IPS-NIHi11 (cell line): Measurements from ENCODE around the gene GKN2.
"Not testable (repeated sequence)": the region's sequence is repeated elsewhere in the genome, so short reads cannot be mapped to it uniquely, and the experiment has no call there.

Source experiments
- DNase-seq: peaks from one replicate; pipeline ENCODE4 v3.0.0; 2012; ENCODE audit warnings: mixed read lengths, low spot score

The GKN2 gene

DNA sequence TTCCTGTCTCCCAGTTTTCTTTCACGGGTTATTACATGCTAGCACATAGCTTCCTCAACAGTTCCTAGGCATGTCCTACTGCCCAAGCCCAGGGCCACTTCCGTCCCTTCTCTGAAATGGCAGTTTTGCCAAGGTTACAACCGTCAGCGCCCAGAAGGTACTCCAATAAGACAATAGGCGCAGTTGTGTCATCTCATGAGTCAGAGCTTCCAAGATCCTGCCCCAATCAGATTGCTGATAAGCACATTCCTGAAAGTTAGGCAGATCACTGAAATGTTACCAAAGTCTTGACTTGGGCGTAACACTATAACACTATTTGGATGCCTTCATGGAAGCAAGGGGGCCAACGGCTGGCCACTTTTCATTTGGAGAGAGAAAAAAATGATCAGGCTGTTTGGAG, 34.2 kb downstream of the GKN2 start:
- DNase-seq: no peak

DNA sequence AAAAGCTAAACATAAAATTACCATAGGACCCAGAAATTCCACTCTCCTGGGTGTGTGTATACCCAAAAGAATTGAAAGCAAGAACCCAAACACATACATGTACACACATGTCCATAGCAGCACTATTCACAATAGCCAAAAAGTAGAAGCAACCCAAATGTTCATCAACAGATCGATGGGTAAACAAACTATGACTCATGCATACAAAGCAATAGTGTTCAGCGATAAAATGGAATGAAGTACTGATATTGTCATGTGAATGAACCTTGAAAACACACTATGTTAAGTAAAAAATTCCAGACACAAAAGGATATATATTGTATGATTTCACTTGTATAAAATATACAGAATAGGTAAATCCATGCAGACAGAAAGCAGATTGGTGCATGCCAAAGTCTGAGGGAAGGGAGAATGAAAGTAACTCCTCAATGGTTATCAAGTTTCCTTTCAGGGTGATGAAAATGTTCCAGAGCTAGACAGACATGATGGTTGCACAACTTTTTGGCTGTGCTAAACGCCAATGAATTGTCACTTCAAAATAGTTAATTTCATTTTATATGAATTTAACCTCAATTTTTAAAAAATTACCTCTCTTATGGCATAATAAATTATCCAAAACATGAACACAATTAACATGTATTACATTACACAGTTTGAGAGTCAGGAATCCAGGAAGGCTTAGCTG, 35.5 kb downstream of the GKN2 start:
- no peak for DNase-seq

DNA sequence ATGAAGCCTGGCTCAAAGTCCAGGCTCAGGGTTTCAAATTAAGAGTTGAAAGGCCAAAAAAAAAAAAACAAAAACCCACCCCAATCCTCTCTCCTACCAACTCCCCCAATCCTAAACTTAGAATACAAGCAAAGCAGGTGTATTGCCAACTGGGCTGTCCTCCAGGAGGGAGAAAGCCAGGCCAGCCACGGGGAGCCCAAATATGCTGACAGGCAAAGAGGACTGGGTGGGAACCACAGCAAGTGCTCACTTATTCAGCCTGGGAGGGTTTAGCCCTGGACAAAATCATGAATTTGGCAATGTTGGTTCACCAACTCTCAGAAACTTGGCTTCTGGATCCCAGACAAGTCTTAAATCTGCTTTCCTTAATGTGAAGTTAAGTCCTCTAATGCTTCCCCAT, 36.5 kb downstream of the GKN2 start:
- no peak for DNase-seq

DNA sequence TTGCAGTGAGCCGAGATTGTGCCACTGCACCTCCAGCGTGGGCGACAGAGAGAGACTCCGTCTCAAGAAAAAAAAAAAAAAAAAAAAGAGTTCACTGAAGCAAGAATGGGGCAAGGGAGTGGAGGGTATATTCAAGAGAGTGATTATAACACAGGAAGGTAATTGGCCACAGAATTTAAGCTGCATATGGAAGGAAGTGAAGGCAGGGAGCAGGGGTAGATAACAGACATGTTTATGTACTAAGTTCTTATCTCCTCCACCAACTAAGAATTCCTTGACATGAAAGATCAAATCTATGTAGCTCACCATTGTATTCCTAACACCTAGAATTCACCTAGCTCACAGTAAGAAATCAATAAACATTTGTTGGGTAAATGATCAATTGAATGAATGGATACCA, 37.3 kb downstream of the GKN2 start:
- no peak for DNase-seq

DNA sequence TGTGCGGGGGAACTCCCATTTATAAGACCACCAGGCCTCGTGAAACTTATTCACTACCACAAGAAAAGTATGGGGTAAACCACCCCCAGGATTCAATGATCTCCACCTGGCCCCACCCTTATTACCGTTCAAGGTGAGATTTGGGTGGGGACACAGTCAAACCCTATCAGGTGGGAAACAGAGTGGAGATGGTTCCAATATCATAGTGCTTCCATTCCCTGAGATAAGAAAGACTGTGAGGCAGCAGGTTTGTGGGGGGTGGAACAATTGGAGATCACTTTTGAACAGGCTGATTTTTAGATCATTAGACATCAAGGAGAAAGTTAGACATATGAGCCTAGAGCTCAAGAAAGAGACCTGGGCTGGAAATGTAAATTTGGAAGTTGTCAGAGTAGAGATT, 39.3 kb downstream of the GKN2 start:
- DNase-seq: no peak

DNA sequence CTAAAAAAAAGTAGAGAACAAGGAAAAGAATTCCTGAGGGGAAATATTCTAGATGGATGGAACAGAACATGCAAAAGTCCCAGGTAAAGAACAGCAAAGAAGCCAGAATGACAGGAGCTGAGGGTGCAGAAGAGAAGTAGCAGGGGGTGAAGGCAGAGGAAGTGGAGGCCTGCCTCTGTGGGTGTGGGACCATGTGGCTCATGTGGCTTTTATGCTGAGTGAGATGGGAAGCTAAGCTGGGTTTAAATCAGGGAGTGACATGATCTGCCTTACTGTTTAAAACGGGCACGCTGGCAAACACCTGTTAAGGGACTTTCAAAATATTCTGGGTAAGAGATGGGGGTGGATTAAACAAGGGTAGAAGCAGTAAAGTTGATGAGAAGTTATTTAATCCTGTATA, 40.0 kb downstream of the GKN2 start:
- no peak for DNase-seq

DNA sequence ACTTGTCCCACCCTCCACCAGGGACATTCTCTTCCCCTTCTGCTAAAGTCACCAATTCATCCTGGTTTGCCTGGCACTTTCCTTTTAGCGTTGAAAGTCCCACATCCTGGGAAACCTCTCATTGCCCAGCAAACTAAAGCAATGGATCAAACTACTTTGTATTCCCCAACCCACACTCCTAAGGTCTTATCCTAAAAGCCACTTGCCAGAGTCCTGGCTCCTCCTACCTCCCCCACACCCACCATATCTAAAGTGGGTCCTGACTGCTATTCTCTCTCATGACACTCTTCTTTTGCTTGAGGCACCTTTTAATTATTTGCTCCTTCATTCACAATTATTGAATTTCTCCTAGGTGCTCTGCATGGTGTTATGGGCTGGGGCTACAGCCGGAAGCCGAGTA, 40.6 kb downstream of the GKN2 start:
- no peak for DNase-seq

DNA sequence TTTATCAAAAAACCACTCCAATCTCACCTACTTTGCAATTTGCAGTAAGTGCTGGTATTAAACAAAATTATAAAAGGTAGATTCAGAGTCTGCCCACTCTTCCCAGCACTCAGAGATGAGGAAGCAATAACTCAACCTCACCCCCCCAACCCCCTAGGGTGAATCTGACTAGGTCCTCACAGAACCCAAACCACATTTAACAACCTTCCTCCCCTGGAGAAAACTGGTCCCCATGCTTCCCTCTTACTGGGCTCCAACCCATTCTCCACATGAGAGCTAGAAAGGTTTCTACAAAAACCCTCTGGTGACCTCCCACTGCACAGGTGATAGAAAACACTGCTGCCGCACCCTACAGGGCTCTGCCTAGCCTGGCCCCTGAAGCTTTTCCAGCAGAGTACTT, 41.0 kb downstream of the GKN2 start:
- no peak for DNase-seq

DNA sequence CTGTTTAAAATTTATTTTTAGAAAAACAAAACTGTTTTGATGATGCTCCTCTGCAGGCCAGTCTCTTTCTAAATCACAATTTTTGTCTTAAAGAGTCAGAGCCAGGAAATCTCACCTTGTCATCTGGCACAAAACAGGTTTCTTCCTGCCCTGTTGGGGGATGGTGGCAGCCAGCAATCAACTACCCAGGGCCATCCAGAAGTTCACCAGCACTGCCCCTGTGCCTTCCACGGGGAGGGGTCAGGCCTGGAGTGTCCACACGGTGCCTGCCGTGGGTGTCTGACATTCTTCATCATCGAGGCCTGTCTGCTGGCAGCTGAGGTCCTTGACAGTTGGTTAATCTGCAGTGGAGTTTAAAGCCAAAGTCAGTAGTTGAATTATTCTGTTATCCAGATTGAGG, 41.4 kb downstream of the GKN2 start:
- DNase-seq: peak; percentile 29

DNA sequence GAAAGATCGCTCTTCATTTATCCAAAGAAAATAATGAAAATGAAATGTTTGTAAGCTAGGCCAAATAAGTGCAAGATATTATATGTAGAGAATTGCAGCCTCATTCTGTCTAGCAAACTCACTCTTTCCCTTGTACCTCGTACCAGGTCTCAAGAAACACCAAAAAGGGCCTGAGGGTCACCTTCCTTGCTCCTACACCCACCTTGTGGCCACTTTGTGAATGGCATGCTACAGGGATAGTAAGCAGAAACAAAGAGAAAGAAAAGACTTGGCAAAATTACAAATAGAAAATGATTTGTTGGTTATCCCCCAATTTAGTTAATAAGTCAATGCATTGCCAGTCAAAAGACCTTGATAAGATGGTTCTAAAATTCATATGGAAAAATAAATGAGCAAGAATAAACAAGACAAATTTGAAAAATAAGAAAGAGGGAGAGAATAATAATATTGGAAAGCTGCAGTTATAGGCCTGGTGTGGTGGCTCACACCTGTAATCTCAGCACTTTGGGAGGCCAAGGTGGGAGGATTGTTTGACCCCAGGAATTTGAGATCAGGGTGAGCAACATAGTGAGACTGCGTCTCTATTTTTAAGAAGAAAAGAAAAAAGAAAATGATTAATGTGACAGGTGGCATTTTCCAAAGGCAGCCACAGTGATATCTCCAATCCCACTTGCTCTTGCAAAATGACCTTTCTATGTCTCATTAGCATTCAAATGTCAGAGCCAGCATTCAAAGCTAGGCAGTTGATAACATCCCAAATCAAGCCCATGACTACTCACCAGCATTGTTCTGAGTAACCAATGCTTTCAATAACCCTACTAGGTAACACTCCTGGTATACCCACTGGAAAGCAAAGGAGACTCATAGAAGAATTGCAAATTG, 42.7 kb downstream of the GKN2 start:
- peak; percentile 57 for DNase-seq

DNA sequence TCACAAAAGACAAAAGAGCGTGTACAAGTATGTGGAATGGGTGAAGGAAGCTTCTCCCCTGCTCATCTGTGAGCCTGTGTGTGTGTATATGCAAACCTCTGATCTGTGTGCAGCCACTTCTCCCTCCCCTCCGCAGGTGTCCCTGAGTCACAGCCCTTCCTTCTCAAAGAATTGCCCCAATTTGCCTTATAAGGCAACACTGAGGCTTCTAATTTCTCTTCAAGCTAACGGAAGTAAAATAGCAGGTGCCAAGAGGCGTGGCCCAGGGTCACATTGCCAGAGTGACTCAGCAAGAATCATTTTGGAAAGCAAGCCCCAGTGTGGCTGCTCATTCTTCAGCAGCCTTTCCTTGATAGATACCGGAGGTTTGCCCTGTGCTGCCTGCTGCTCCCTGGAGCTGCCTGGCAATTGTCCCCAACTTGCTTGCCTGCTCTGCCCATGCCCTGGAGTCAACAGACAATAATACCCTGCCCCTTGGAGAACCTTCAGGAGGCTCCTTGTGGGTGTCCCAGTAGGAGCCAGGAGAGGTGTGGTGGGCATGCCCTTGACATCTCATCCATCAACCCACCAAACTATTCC, 44.2 kb downstream of the GKN2 start:
- peak; percentile 69 for DNase-seq

DNA sequence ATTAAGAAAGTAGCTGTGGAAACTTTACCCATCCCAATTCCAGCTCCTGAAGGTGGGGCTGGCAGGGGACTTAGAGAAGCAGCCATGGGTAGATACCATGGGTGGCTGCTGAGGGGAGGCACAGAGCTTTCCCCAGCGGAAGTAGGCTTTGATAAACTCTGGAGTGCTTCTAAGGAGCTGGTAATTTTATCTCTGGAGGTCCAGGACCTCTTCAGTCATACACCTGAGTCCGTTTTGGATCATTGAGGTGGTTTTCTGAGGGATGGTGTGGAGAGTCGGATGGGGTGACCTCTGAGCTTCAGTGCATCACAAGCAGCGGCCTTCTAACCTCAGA, 44.8 kb downstream of the GKN2 start:
- DNase-seq: no peak

DNA sequence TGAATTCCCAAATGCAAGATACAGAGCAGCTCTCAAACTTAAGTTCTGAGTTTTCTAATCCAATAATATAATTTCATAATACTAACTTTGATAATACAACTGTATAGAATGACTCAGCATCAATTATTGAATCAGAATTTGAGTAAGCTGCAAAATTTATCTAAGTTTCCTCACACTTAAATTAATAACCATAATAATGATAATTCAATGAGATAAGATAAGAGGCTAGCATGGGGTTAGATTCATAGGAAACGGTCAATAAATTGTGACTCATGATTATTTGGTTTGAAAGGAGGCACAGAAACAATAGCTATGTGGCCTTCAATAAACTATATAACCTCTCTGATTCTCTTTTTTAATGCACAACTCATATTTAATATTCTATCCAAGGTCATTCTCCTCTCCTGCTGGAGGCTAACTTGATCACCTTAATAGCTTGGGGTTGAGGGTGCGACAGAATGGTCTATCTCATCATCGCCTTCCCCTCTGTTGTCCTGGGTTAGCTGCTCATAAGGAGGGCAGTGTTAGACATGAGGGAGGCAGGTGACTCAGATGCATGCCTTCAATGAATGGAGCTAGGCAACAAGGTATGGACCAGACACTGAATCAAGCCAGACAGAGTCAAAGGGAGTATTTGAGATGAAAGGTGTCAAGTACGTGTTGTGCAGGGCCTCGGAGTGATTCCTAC, 45.3 kb downstream of the GKN2 start:
- no peak for DNase-seq

DNA sequence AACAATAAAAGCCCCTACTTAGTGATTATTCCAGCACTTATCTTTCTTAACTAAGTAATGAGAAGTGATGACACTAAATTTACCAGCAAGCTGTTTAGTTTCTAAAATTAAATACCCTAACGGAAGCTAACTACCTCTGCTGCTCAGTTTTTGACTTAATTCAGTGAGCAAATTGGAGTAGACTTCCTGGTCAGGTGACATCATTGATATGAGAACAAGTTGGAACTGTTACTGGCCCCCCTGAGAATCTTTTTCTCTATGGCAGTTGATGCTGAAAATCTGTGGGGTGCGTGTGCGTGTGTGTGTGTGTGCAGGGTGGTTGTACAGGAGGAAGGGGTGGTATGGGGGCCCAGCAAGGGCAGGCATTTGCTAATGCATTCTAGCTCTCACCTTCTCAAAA, 46.0 kb downstream of the GKN2 start:
- DNase-seq: no peak

DNA sequence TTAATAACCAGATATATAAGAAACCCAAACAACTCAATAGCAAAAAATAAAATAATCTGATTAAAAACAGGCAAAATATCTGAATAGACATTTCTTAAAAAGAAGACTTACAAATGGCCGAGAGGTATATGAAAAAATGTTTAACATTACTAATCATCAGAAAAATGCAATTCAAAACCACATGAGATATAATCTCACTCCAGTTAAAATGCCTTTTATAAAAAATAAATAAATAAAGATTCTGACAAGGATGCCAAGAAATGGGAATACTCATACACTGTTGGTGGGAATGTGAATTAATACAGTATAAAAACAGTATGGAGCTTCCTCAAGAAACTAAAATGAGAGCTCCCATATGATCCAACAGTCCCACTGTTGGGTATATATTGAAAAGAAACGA, 47.6 kb downstream of the GKN2 start:
- DNase-seq: no peak

DNA sequence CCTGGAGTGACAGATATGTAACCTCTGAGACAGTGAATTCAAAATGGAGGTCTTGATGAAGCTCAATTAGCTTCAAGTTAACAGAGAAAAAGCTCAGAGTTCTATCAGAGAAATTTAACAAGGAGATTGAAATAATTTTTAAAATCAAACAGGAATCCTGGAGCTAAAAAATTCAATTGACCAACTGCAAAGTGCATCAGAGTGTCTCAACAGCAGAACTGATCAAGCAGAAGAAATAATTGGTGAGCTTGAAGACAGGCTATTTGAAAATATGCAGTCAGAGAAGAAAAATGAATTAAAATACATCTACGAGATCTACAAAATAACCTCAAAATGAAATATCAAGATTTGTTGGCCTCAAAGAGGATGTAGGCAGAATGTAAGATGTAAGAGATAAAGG, 51.1 kb downstream of the GKN2 start:
- no peak for DNase-seq

DNA sequence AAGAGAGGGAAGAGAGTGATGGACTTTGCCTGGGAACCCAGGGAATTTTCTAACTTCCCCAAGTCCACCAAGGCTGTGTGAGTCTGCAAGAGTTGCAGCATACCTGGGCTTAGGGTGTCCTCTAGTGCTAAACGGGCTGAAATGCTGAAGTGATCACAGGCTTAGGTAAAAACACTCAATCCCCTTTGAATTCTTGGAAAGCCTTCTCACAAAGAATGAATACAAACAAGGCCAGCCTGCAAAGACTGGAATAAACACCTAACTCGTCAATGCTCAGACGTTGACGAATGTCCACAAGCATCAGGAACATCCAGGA, 51.5 kb downstream of the GKN2 start:
- no peak for DNase-seq

DNA sequence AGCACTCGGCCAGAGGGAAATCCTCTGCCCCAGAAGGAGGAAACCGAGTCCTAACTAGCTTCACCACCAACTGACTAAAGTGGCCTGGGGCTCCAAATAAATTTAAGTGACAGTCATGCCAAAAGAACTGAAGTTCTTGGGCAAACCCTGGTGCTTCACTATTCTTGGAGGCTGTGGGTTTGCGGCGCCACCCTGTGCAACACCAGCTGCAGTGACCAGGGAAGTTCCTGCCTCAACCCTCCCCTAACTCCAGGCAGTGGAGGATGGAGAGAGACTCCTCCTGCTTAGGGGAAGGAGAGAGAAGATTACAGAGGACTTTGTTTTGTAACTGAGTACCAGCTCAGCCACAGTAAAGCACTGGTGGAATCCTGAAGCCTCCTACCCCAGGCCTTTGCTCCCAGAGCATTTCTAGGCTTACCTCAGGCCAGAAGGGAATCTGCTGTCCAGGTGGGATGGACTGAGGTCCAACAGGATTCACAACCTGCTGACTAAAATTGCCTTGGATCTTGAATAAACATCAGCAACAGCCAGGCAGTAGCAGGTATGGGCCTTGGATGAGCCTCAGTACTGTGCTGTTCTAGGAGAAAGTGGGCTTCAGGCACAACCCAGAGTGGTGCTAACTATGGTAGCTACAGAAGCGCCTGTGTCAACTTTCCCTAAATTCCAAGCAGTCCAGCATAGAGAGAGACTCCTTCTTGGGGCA, 52.0 kb downstream of the GKN2 start:
- no peak for DNase-seq

DNA sequence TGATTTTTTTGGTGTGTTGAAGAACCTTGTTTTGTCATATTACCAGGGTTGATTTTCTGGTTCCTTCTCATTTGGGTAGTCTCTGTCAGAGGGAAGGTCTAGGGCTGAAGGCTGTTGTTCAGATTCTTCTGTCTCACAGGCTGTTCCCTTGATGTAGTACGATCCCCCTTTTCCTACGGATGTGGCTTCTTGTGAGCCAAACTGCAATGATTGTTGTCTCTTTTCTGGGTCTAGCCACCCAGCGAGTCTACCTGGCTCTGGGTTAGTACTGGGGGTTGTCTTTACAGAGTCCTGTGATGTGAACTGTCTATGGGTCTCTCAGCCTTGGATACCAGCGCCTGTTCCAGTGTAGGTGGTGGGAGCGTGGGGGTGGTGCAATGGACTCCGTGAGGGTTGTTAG, 56.7 kb downstream of the GKN2 start:
- not testable (repeated sequence) for DNase-seq
